Measurements from ENCODE around the gene ZFP3. TPM values are rescaled to one million over a fixed set of nuclear protein-coding genes. Genes with fewer than 3 reads are reported as not detected.
A peak's percentile ranks its signal among the peaks of the same experiment; 100 is the strongest.
"Not testable (repeated sequence)": the region's sequence is repeated elsewhere in the genome, so short reads cannot be mapped to it uniquely, and the experiment has no call there.

The ZFP3 gene
- total RNA-seq, 4 donors from 2014 or later, result 4.1 to 6.2 (median 5.3) TPM

- Histone ChIP-seq H3K27me3 (peaks cover 4 to 83% (median 20%) of the 10 kb centered on the region in 4 donors), H3K9me3 (peaks cover 0 to 7% (median 0%) of the 10 kb centered on the region in 4 donors), H3K4me1 (peaks cover 9 to 33% (median 25%) of the 10 kb centered on the region in 4 donors), H3K27ac (replicated peaks in 1 of 4) (no peak overlapping the region), H3K36me3 (no peaks in the 10 kb centered on the region), H3K4me3 (no peak overlapping the region)
- WGBS, result 82% methylated on average over 7 of the region's 7 CpGs
- DNase-seq (ENCODE audit: extremely low spot score), result no peak
- TF ChIP-seq POLR2AphosphoS5 (IDR thresholded peaks at IDR 0.05), result no peak
- intact Hi-C loops (cut with DNase I), result no loop called here
These were observed 41.8 kb downstream of the ZFP3 start for GRCh38 chr17:5120036-5120435.

- Histone ChIP-seq H3K27me3 (peaks cover 3 to 77% (median 16%) of the 10 kb centered on the region in 4 donors), H3K4me1 (peaks cover 9 to 30% (median 25%) of the 10 kb centered on the region in 4 donors)
- DNase-seq (ENCODE audit: extremely low spot score); intact Hi-C loops (cut with DNase I); H3K36me3 ChIP-seq; H3K9me3 ChIP-seq; H3K27ac ChIP-seq (replicated peaks in 1 of 4); H3K4me3 ChIP-seq: not testable (repeated sequence)
- 81% methylated on average over 4 of the region's 6 CpGs for WGBS
These were observed 42.3 kb downstream of the ZFP3 start for GRCh38 chr17:5120436-5121185.

GRCh38 chr17:5121186-5121841 lies 43.0 kb downstream of the ZFP3 start:
- no peak for TF ChIP-seq POLR2A (IDR thresholded peaks at IDR 0.05; ENCODE audit: low read depth)
- no peak for TF ChIP-seq POLR2AphosphoS5 (IDR thresholded peaks at IDR 0.05)
- no peak for TF ChIP-seq EP300 (IDR thresholded peaks at IDR 0.05)
- TF ChIP-seq CTCF (IDR thresholded peaks at IDR 0.05), result no peak
- no peaks in the 10 kb centered on the region for H3K36me3 ChIP-seq
- peaks cover 9 to 24% (median 18%) of the 10 kb centered on the region in 4 donors for H3K4me1 ChIP-seq
- intact Hi-C loops (cut with DNase I), result no loop called here
- DNase-seq (ENCODE audit: extremely low spot score), result no peak
- H3K4me3 ChIP-seq, result no peak overlapping the region
- no peak overlapping the region for H3K27ac ChIP-seq (replicated peaks in 1 of 4)
- H3K27me3 ChIP-seq, result peaks cover 0 to 70% (median 9%) of the 10 kb centered on the region in 4 donors
- 94% methylated on average over 13 of the region's 16 CpGs for WGBS
- peaks cover 0 to 7% (median 0%) of the 10 kb centered on the region in 4 donors for H3K9me3 ChIP-seq

- intact Hi-C loops (cut with DNase I); DNase-seq (ENCODE audit: extremely low spot score); H3K36me3 ChIP-seq; H3K9me3 ChIP-seq: not testable (repeated sequence)
- Histone ChIP-seq H3K4me3 (peak overlapping the region; percentile 56 to 60 (median 58)), H3K27me3 (peaks cover 0 to 69% (median 6%) of the 10 kb centered on the region in 4 donors), H3K27ac (replicated peaks in 1 of 4) (peak overlapping the region in 1 of 4 donors; percentile 78), H3K4me1 (peaks cover 9 to 19% (median 17%) of the 10 kb centered on the region in 4 donors)
- WGBS, result 69% methylated on average over 7 of the region's 7 CpGs
These were observed 43.8 kb downstream of the ZFP3 start for GRCh38 chr17:5122056-5122455.

GRCh38 chr17:5122586-5123342 lies 44.5 kb downstream of the ZFP3 start:
- WGBS, result 0% methylated on average over 10 of the region's 75 CpGs
- peak overlapping the region; percentile 3 to 78 (median 17) for H3K27ac ChIP-seq (replicated peaks in 1 of 4)
- H3K9me3 ChIP-seq, result peaks cover 0 to 7% (median 0%) of the 10 kb centered on the region in 4 donors
- intact Hi-C loops (cut with DNase I), result no loop called here
- H3K4me3 ChIP-seq, result peak overlapping the region; percentile 56 to 60 (median 58)
- peaks cover 0 to 69% (median 5%) of the 10 kb centered on the region in 4 donors for H3K27me3 ChIP-seq
- DNase-seq (ENCODE audit: extremely low spot score), result no peak
- H3K36me3 ChIP-seq, result no peaks in the 10 kb centered on the region
- H3K4me1 ChIP-seq, result peaks cover 9 to 18% (median 17%) of the 10 kb centered on the region in 4 donors
- TF ChIP-seq POLR2AphosphoS5 (IDR thresholded peaks at IDR 0.05) (no peak), EP300 (IDR thresholded peaks at IDR 0.05) (no peak), POLR2A (IDR thresholded peaks at IDR 0.05; ENCODE audit: low read depth) (no peak), CTCF (IDR thresholded peaks at IDR 0.05) (no peak)
